Lung (tissue), 12 donors: ENCODE results near the gene GNAO1. TPM values are rescaled to one million over a fixed set of nuclear protein-coding genes. Genes with fewer than 3 reads are reported as not detected.

Experiments
- ATAC-seq: fragments of 200-7000 bp; cut with Tn5 transposase; one replicate; pipeline ENCODE4 v1.9.1; 2020; ENCODE audit warnings: moderate number of reproducible peaks; ENCODE audit not compliant: insufficient read depth, low FRiP score
- DNase-seq, 3 donors: peaks; one replicate each; pipeline ENCODE4 v3.0.0-alpha.2; 2013 to 2017
- H3K27ac ChIP-seq, 2 donors: one replicate each; pipeline ENCODE4 v1.5.1; 2013; ENCODE audit warnings: mild to moderate bottlenecking in 2 of 2, moderate library complexity in 2 of 2, control low read depth in 1 of 2, inconsistent platforms in 1 of 2, low read depth in 1 of 2, low read length in 1 of 2
- H3K27me3 ChIP-seq, 3 donors: one replicate each; pipeline ENCODE4 v1.5.1; 2013; ENCODE audit warnings: low read length in 2 of 3; ENCODE audit not compliant: control insufficient read depth in 3 of 3, insufficient read depth in 3 of 3
- H3K36me3 ChIP-seq, 4 donors: one replicate each; pipeline ENCODE4 v1.5.1; 2013; ENCODE audit warnings: low read length in 4 of 4, mild to moderate bottlenecking in 1 of 4, moderate library complexity in 1 of 4; ENCODE audit not compliant: control insufficient read depth in 4 of 4, insufficient read depth in 4 of 4
- H3K4me1 ChIP-seq, 5 donors: one replicate each; pipeline ENCODE4 v1.5.1; 2013; ENCODE audit warnings: low read length in 5 of 5, mild to moderate bottlenecking in 2 of 5, moderate library complexity in 1 of 5; ENCODE audit not compliant: control insufficient read depth in 5 of 5, insufficient read depth in 5 of 5
- H3K4me3 ChIP-seq: one replicate; pipeline ENCODE4 v1.5.1; 2013; ENCODE audit warnings: mild to moderate bottlenecking, control low read depth, moderate library complexity
- H3K9ac ChIP-seq, 2 donors: one replicate each; pipeline ENCODE4 v1.5.1; 2013; ENCODE audit warnings: low read length in 2 of 2, control low read depth in 1 of 2; ENCODE audit not compliant: insufficient read depth in 1 of 2
- H3K9me3 ChIP-seq, 4 donors: one replicate each; pipeline ENCODE4 v1.5.1; 2013; ENCODE audit warnings: low read length in 3 of 4, mild to moderate bottlenecking in 1 of 4, moderate library complexity in 1 of 4; ENCODE audit not compliant: control insufficient read depth in 4 of 4, insufficient read depth in 3 of 4
- CTCF ChIP-seq: IDR thresholded peaks from 2 replicates; pipeline ENCODE4 v1.5.1; 2012; ENCODE audit warnings: mild to moderate bottlenecking; ENCODE audit errors: control extremely low read depth, extremely low read depth
- WGBS, 2 donors: extraction: QIAGEN DNeasy Blood & Tissue Kit; methylation state at CpG; one replicate each; pipeline ENCODE4 v1.1.7; 2013; 5-methylcytosine and 5-hydroxymethylcytosine counted together
- polyA plus RNA-seq, 2 donors: library from polyadenylated mRNA; stranded (reverse); fragments of 200-250 nt; gene quantifications; one replicate each; pipeline ENCODE4 v1.2.1, GENCODE V29; 2013
- total RNA-seq, 2 donors: library from RNA; depleted of rRNA in 1 of 2; stranded (reverse); fragments of >200 nt in 1 of 2; gene quantifications; one replicate each; pipeline ENCODE4 v1.2.1, GENCODE V29; 2014 to 2021
- donor health status: control.
- donor health status: control.
- donor health status: Bipolar disorder and iron deficiency.
- donor health status: healthy.
- donor health status: DM: yes; HTN: yes; CAD: no.

Gene GNAO1
- total and polyA plus RNA-seq, 4 donors = 0.33 to 5.2 (median 0.76) TPM

GRCh38 chr16:56279914-56280313, 88.6 kb downstream of the GNAO1 start:
- Histone ChIP-seq H3K4me3 (no peak overlapping the region), H3K27ac (no peak overlapping the region), H3K27me3 (no peaks in the 10 kb centered on the region), H3K4me1 (peaks cover 0 to 14% (median 0%) of the 10 kb centered on the region in 5 donors), H3K9ac (no peak overlapping the region), H3K9me3 (no peaks in the 10 kb centered on the region), H3K36me3 (peaks cover 0 to 8% (median 2%) of the 10 kb centered on the region in 4 donors)
- ATAC-seq (no peak), DNase-seq (no peak)
- no peak for TF ChIP-seq CTCF
- 89 to 94% methylated on average over 2 of the region's 2 CpGs for whole genome bisulfite sequencing, 2 donors

GRCh38 chr16:56281249-56281805, 90.0 kb downstream of the GNAO1 start:
- Histone ChIP-seq H3K36me3 (peaks cover 0 to 8% (median 2%) of the 10 kb centered on the region in 4 donors), H3K4me3 (no peak overlapping the region), H3K9me3 (peaks cover 0 to under 1% (median 0%) of the 10 kb centered on the region in 4 donors), H3K27me3 (no peaks in the 10 kb centered on the region), H3K27ac (no peak overlapping the region), H3K9ac (no peak overlapping the region), H3K4me1 (peaks cover 0 to 13% (median 0%) of the 10 kb centered on the region in 5 donors)
- DNase-seq = no peak
- ATAC-seq = no peak
- WGBS, 2 donors = 71 to 88% methylated on average over 2 of the region's 2 CpGs
- TF ChIP-seq CTCF = no peak

- no peak overlapping the region for H3K27ac ChIP-seq
- no peaks in the 10 kb centered on the region for H3K27me3 ChIP-seq
- H3K9ac ChIP-seq = no peak overlapping the region
- DNase-seq = no peak
- peaks cover 0 to 8% (median 3%) of the 10 kb centered on the region in 4 donors for H3K36me3 ChIP-seq
- WGBS, 2 donors = 54 to 66% methylated on average over 3 of the region's 3 CpGs
- H3K4me3 ChIP-seq = no peak overlapping the region
- H3K4me1 ChIP-seq = peaks cover 0 to 2% (median 0%) of the 10 kb centered on the region in 5 donors
- TF ChIP-seq CTCF = no peak
- no peak for ATAC-seq
- peaks cover 0 to 5% (median 0%) of the 10 kb centered on the region in 4 donors for H3K9me3 ChIP-seq
Observed at GRCh38 chr16:56282451-56282850, 91.2 kb downstream of the GNAO1 start.

GRCh38 chr16:56284521-56284920, 93.2 kb downstream of the GNAO1 start:
- Histone ChIP-seq H3K36me3 (peaks cover 0 to 7% (median 2%) of the 10 kb centered on the region in 4 donors), H3K4me3 (no peak overlapping the region), H3K27ac (no peak overlapping the region), H3K9me3 (peaks cover 0 to 5% (median 0%) of the 10 kb centered on the region in 4 donors), H3K27me3 (no peaks in the 10 kb centered on the region), H3K9ac (no peak overlapping the region), H3K4me1 (no peaks in the 10 kb centered on the region)
- no peak for ATAC-seq
- no peak for TF ChIP-seq CTCF
- DNase-seq = no peak
- WGBS, 2 donors = 92 to 95% methylated on average over 2 of the region's 2 CpGs
